ENCODE results near the gene FNDC4.

DNA sequence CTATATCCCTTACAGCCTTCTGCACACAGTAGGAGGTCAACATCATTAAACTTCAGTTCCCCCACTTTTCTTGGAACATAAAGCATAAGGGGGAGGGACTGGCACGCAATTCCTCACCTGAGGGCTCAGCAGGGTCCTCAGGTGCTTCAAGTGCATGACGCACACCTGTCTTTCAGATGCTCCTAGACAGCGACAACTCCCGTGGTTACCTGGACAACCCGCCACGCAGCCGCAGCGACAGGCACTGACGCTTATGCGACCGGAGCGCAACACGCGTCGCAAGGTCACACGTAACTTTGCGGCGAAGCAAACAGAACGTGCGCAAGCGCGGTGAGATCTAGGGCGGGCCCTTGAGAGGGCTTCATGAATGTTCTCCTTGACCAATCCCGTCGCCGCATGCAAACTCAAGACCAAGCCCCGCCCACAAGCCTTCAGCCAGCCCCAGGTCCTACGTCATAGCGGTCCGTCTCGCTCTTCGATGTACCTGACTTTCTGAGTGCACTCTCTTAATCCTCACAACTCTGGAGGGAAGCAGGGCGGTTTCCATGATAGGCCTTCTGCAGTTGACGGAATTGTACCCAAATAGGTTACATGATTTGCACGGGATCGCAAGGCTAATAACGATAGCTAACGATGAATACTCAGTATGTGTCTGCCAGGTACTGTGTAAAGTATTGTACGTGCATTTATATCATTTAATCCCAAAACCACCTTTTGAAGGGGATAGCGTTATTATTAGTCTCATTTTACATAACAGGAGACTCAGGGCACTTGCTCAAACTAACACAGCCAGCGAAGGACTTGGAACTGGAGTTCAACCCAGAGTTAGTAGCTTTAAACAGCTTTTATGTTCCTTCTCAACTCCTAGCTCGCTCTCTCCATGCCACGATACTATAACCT, 5.3 kb downstream of the FNDC4 start, which contains the start of gene IFT172:
- TF ChIP-seq YY1 (IDR thresholded peaks at IDR 0.05; ENCODE audit: insufficient read depth, insufficient read length) = no peak
- no peak for TF ChIP-seq ZNF274 (IDR thresholded peaks at IDR 0.05; ENCODE audit: low read depth, low read length)
